ENCODE measurements around the gene BRD8.

- TF ChIP-seq TAF1 (IDR thresholded peaks at IDR 0.05; ENCODE audit: low read depth, low read length) (no peak), POLR2AphosphoS5 (IDR thresholded peaks at IDR 0.05; ENCODE audit: low read depth, low read length) (no peak), POLR2A (IDR thresholded peaks at IDR 0.05; ENCODE audit: low read depth, low read length) (no peak), PAX5 (IDR thresholded peaks at IDR 0.05; ENCODE audit: insufficient read depth, low read length, severe bottlenecking) (no peak), POU2F2 (IDR thresholded peaks at IDR 0.05; ENCODE audit: low read depth, low read length) (no peak), SPI1 (IDR thresholded peaks at IDR 0.05; ENCODE audit: low read depth, low read length) (no peak)
Measured at GRCh38 chr5:138140268-138140667, 38.2 kb downstream of the BRD8 start.

Data from GM12891 (cell line).